ENCODE data around the gene CENPP. TPM values are rescaled to one million over a fixed set of nuclear protein-coding genes. Genes with fewer than 3 reads are reported as not detected.
A peak's percentile ranks its signal among the peaks of the same experiment; 100 is the strongest.

CENPP gene
- total RNA-seq, 4 donors from 2014 or later = 14.1 to 39.5 (median 19.2) TPM

- WGBS = 90% methylated on average over 7 of the region's 7 CpGs
- TF ChIP-seq EP300 (IDR thresholded peaks at IDR 0.05) (no peak), CTCF (IDR thresholded peaks at IDR 0.05) (no peak), POLR2A (IDR thresholded peaks at IDR 0.05) (no peak), POLR2AphosphoS5 (IDR thresholded peaks at IDR 0.05) (no peak)
- peaks cover 93% of the 10 kb centered on the region for H3K36me3 ChIP-seq
- H3K9me3 ChIP-seq = no peaks in the 10 kb centered on the region
- DNase-seq (ENCODE audit: low spot score in 2 of 2) = peak; percentile 54 to 64
- no peak overlapping the region for H3K27ac ChIP-seq
- H3K27me3 ChIP-seq = no peaks in the 10 kb centered on the region
- H3K4me1 ChIP-seq = peaks cover 44% of the 10 kb centered on the region
- no peak overlapping the region for H3K4me3 ChIP-seq
These were observed 311.6 kb downstream of the CENPP start for GRCh38 chr9:92637326-92637725.

- 84% methylated on average over 15 of the region's 26 CpGs for WGBS
- Histone ChIP-seq H3K4me3 (no peak overlapping the region), H3K4me1 (peaks cover 50% of the 10 kb centered on the region), H3K9me3 (no peaks in the 10 kb centered on the region), H3K36me3 (peaks cover 93% of the 10 kb centered on the region), H3K27ac (peak overlapping the region; percentile 39), H3K27me3 (no peaks in the 10 kb centered on the region)
- TF ChIP-seq CTCF (IDR thresholded peaks at IDR 0.05) (no peak), EP300 (IDR thresholded peaks at IDR 0.05) (no peak), POLR2A (IDR thresholded peaks at IDR 0.05) (no peak), POLR2AphosphoS5 (IDR thresholded peaks at IDR 0.05) (no peak)
- peak; percentile 44 to 64 for DNase-seq (ENCODE audit: low spot score in 2 of 2)
These were observed 312.3 kb downstream of the CENPP start for GRCh38 chr9:92637886-92638620.

GRCh38 chr9:92638621-92639101 is 312.9 kb downstream of the CENPP start:
- H3K27me3 ChIP-seq = no peaks in the 10 kb centered on the region
- peak overlapping the region; percentile 39 for H3K27ac ChIP-seq
- H3K4me1 ChIP-seq = peaks cover 56% of the 10 kb centered on the region
- no peak for TF ChIP-seq EP300 (IDR thresholded peaks at IDR 0.05)
- TF ChIP-seq POLR2A (IDR thresholded peaks at IDR 0.05) = no peak
- no peak for TF ChIP-seq CTCF (IDR thresholded peaks at IDR 0.05)
- TF ChIP-seq POLR2AphosphoS5 (IDR thresholded peaks at IDR 0.05) = no peak
- H3K36me3 ChIP-seq = peaks cover 91% of the 10 kb centered on the region
- peak; percentile 58 to 65 for DNase-seq (ENCODE audit: low spot score in 2 of 2)
- 39% methylated on average over 3 of the region's 5 CpGs for WGBS
- no peak overlapping the region for H3K4me3 ChIP-seq
- no peaks in the 10 kb centered on the region for H3K9me3 ChIP-seq

GRCh38 chr9:92639124-92639523 is 313.4 kb downstream of the CENPP start:
- Histone ChIP-seq H3K4me1 (peaks cover 60% of the 10 kb centered on the region), H3K9me3 (no peaks in the 10 kb centered on the region), H3K4me3 (no peak overlapping the region), H3K27ac (peak overlapping the region; percentile 39), H3K27me3 (no peaks in the 10 kb centered on the region), H3K36me3 (peaks cover 92% of the 10 kb centered on the region)
- 87% methylated on average over 7 of the region's 7 CpGs for WGBS
- TF ChIP-seq POLR2AphosphoS5 (IDR thresholded peaks at IDR 0.05) = no peak
- no peak for TF ChIP-seq POLR2A (IDR thresholded peaks at IDR 0.05)
- no peak for TF ChIP-seq CTCF (IDR thresholded peaks at IDR 0.05)
- TF ChIP-seq EP300 (IDR thresholded peaks at IDR 0.05) = no peak
- DNase-seq (ENCODE audit: low spot score in 2 of 2) = no peak

GRCh38 chr9:92639791-92640271 is 314.1 kb downstream of the CENPP start:
- Histone ChIP-seq H3K27me3 (no peaks in the 10 kb centered on the region), H3K4me3 (no peak overlapping the region), H3K9me3 (no peaks in the 10 kb centered on the region), H3K36me3 (peaks cover 97% of the 10 kb centered on the region), H3K4me1 (peaks cover 59% of the 10 kb centered on the region), H3K27ac (no peak overlapping the region)
- TF ChIP-seq EP300 (IDR thresholded peaks at IDR 0.05) = no peak
- DNase-seq (ENCODE audit: low spot score in 2 of 2) = peak in 1 of 2 donors; percentile 53
- WGBS = 88% methylated on average over 8 of the region's 9 CpGs

Data from suprapubic skin (tissue), 4 donors.